ENCODE measurements around the gene TAPT1. TPM values are rescaled to one million over a fixed set of nuclear protein-coding genes. Genes with fewer than 3 reads are reported as not detected.

The TAPT1 gene
- total and polyA plus RNA-seq, 2 of the 13 experiments (the other 11 are each of a cell fraction or from before 2014, with no cell fraction given), result 24.5 to 25.3 TPM

DNA sequence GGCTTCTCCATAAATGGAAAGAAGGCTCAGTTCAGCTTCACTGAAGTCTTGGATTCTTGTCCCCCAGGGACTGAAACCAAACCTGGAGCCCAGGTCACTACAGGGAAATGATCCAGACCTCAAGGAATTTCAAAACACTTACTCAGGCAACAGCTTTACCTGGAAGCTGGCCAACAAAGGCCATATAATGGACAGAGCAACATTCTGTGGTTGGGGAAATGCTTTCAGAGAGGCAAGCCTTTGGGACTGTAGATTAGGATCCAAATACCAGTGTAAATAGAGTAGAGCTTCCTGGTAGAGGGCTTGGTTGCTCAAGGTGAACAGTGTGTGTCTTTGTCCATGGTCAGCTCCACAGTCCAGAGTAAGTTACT is 85.4 kb downstream of the TAPT1 start (continued):
- no peak for TF ChIP-seq ZBTB1 (CRISPR knock-in tag; IDR thresholded peaks at IDR 0.05; ENCODE audit: borderline replicate concordance)
- TF ChIP-seq, protein P1, sequence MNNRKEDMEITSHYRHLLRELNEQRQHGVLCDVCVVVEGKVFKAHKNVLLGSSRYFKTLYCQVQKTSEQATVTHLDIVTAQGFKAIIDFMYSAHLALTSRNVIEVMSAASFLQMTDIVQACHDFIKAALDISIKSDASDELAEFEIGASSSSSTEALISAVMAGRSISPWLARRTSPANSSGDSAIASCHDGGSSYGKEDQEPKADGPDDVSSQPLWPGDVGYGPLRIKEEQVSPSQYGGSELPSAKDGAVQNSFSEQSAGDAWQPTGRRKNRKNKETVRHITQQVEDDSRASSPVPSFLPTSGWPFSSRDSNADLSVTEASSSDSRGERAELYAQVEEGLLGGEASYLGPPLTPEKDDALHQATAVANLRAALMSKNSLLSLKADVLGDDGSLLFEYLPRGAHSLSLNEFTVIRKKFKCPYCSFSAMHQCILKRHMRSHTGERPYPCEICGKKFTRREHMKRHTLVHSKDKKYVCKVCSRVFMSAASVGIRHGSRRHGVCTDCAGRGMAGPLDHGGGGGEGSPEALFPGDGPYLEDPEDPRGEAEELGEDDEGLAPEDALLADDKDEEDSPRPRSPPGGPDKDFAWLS (CRISPR knock-in tag; IDR thresholded peaks at IDR 0.05; ENCODE audit: borderline replicate concordance), result no peak
- no peak for TF ChIP-seq ZNF530 (CRISPR knock-in tag; IDR thresholded peaks at IDR 0.05; ENCODE audit: low read depth)
- no peak for TF ChIP-seq GABPA (IDR thresholded peaks at IDR 0.05; ENCODE audit: low read depth, low read length)
- no peak for TF ChIP-seq GABPA (CRISPR knock-in tag; IDR thresholded peaks at IDR 0.05; ENCODE audit: low read depth)
- TF ChIP-seq MIXL1 (CRISPR knock-in tag; IDR thresholded peaks at IDR 0.05), result peak; percentile 71
- TF ChIP-seq ZFP37 (CRISPR knock-in tag; IDR thresholded peaks at IDR 0.05; ENCODE audit: borderline replicate concordance), result no peak
- TF ChIP-seq ZNF460 (CRISPR knock-in tag; IDR thresholded peaks at IDR 0.05; ENCODE audit: borderline replicate concordance), result no peak
- no peak for TF ChIP-seq POLR2A (IDR thresholded peaks at IDR 0.05; ENCODE audit: insufficient read depth in 1 of 2, low read depth in 2 of 2, low read length in 2 of 2)
- TF ChIP-seq, protein P2, sequence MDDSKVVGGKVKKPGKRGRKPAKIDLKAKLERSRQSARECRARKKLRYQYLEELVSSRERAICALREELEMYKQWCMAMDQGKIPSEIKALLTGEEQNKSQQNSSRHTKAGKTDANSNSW (CRISPR knock-in tag; IDR thresholded peaks at IDR 0.05; ENCODE audit: borderline replicate concordance), result no peak
- TF ChIP-seq ZSCAN31 (CRISPR knock-in tag; IDR thresholded peaks at IDR 0.05; ENCODE audit: low read depth), result no peak
- no peak for TF ChIP-seq ATF1 (CRISPR knock-in tag; IDR thresholded peaks at IDR 0.05)
- TF ChIP-seq NR2F1 (CRISPR knock-in tag; IDR thresholded peaks at IDR 0.05), result no peak
- TF ChIP-seq THYN1 (CRISPR knock-in tag; IDR thresholded peaks at IDR 0.05; ENCODE audit: borderline replicate concordance, low read depth), result no peak
- no peak for TF ChIP-seq NPAS2 (CRISPR knock-in tag; IDR thresholded peaks at IDR 0.05; ENCODE audit: borderline replicate concordance)
- TF ChIP-seq, protein P3, sequence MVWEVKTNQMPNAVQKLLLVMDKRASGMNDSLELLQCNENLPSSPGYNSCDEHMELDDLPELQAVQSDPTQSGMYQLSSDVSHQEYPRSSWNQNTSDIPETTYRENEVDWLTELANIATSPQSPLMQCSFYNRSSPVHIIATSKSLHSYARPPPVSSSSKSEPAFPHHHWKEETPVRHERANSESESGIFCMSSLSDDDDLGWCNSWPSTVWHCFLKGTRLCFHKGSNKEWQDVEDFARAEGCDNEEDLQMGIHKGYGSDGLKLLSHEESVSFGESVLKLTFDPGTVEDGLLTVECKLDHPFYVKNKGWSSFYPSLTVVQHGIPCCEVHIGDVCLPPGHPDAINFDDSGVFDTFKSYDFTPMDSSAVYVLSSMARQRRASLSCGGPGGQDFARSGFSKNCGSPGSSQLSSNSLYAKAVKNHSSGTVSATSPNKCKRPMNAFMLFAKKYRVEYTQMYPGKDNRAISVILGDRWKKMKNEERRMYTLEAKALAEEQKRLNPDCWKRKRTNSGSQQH (CRISPR knock-in tag; IDR thresholded peaks at IDR 0.05; ENCODE audit: low read depth), result no peak
- TF ChIP-seq ZNF234 (CRISPR knock-in tag; conservative IDR thresholded peaks at IDR 0.05), result no peak
- TF ChIP-seq ZBTB20 (CRISPR knock-in tag; IDR thresholded peaks at IDR 0.05; ENCODE audit: borderline replicate concordance, low read depth), result peak; percentile 67; the same call in 1 of the 2 replicates
- TF ChIP-seq, protein P4, sequence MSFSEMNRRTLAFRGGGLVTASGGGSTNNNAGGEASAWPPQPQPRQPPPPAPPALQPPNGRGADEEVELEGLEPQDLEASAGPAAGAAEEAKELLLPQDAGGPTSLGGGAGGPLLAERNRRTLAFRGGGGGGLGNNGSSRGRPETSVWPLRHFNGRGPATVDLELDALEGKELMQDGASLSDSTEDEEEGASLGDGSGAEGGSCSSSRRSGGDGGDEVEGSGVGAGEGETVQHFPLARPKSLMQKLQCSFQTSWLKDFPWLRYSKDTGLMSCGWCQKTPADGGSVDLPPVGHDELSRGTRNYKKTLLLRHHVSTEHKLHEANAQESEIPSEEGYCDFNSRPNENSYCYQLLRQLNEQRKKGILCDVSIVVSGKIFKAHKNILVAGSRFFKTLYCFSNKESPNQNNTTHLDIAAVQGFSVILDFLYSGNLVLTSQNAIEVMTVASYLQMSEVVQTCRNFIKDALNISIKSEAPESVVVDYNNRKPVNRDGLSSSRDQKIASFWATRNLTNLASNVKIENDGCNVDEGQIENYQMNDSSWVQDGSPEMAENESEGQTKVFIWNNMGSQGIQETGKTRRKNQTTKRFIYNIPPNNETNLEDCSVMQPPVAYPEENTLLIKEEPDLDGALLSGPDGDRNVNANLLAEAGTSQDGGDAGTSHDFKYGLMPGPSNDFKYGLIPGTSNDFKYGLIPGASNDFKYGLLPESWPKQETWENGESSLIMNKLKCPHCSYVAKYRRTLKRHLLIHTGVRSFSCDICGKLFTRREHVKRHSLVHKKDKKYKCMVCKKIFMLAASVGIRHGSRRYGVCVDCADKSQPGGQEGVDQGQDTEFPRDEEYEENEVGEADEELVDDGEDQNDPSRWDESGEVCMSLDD (CRISPR knock-in tag; IDR thresholded peaks at IDR 0.05; ENCODE audit: borderline replicate concordance), result no peak
- TF ChIP-seq, protein P5, sequence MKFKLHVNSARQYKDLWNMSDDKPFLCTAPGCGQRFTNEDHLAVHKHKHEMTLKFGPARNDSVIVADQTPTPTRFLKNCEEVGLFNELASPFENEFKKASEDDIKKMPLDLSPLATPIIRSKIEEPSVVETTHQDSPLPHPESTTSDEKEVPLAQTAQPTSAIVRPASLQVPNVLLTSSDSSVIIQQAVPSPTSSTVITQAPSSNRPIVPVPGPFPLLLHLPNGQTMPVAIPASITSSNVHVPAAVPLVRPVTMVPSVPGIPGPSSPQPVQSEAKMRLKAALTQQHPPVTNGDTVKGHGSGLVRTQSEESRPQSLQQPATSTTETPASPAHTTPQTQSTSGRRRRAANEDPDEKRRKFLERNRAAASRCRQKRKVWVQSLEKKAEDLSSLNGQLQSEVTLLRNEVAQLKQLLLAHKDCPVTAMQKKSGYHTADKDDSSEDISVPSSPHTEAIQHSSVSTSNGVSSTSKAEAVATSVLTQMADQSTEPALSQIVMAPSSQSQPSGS (CRISPR knock-in tag; IDR thresholded peaks at IDR 0.05), result no peak
- TF ChIP-seq, protein P6, sequence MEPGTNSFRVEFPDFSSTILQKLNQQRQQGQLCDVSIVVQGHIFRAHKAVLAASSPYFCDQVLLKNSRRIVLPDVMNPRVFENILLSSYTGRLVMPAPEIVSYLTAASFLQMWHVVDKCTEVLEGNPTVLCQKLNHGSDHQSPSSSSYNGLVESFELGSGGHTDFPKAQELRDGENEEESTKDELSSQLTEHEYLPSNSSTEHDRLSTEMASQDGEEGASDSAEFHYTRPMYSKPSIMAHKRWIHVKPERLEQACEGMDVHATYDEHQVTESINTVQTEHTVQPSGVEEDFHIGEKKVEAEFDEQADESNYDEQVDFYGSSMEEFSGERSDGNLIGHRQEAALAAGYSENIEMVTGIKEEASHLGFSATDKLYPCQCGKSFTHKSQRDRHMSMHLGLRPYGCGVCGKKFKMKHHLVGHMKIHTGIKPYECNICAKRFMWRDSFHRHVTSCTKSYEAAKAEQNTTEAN (CRISPR knock-in tag; conservative IDR thresholded peaks at IDR 0.05), result no peak

Data from HepG2 (cell line).